Panc1 (cell line): ENCODE measurements around the gene HGD.

Source experiments
- CTCF ChIP-seq: fragments of 450-650 bp; IDR thresholded peaks from 2 replicates; pipeline ENCODE4 v1.5.1; 2017; ENCODE audit warnings: mild to moderate bottlenecking
- REST ChIP-seq, 2 experiments: IDR thresholded peaks; 2 replicates each; pipeline ENCODE4 v1.6.1; 2011 to 2012; ENCODE audit warnings: low read depth in 2 of 2, control low read depth in 1 of 2, low read length in 1 of 2, mild to moderate bottlenecking in 1 of 2, moderate library complexity in 1 of 2; ENCODE audit not compliant: insufficient read depth in 1 of 2
- SIN3A ChIP-seq: IDR thresholded peaks from 2 replicates; pipeline ENCODE4 v1.6.1; 2012; ENCODE audit warnings: low read depth, mild to moderate bottlenecking, low read length, moderate library complexity, borderline replicate concordance; ENCODE audit not compliant: insufficient read depth
- TCF7L2 ChIP-seq: IDR thresholded peaks from 2 replicates; pipeline ENCODE4 v1.6.1; 2011; ENCODE audit warnings: mild to moderate bottlenecking, low read depth, low read length, inconsistent platforms

- TF ChIP-seq CTCF (no peak), SIN3A (no peak), REST (IDR thresholded peaks at IDR 0.05; ENCODE audit: insufficient read depth in 1 of 2, low read depth in 2 of 2, low read length in 1 of 2) (no peak), TCF7L2 (no peak)
These were observed 39.6 kb downstream of the HGD start for GRCh38 chr3:120642368-120642948.
